Ovary (tissue), 1 donor: Measurements from ENCODE around the gene POT1.

ENCODE experiments used
- EP300 ChIP-seq: sonication (generic); formaldehyde crosslinking; IDR thresholded peaks from one replicate; pipeline ENCODE4 v1.6.1; 2017; ENCODE audit warnings: antibody characterized with exemption
- POLR2A ChIP-seq: fragments of 450-650 bp; IDR thresholded peaks from one replicate; pipeline ENCODE4 v1.6.1; 2017; ENCODE audit warnings: antibody characterized with exemption, mild to moderate bottlenecking, moderate library complexity

DNA sequence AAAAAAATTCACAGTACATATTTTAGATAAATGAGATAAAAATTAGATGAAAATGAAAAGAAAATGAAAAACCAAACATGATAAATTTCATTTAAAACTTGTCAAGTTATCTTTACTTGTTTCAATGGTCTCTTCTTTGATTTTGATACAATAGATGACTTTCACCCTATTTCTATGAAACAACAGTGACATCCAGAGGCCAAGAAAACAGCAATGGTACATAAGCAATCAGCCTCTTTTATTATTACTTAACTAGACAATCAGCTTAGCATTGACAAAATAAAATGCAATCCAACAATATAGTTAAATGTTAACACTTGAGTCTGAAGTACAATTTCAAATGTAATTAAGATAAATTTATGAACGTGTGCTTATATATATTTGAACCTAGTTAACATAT is 89.2 kb downstream of the POT1 start:
- TF ChIP-seq POLR2A (no peak), EP300 (no peak)
